WI38 (cell line): Measurements from ENCODE around the gene TBC1D5.

Experiments
- H3K4me3 ChIP-seq: 2 replicates; pipeline ENCODE4 v1.5.1; 2011; ENCODE audit warnings: low read depth, mild to moderate bottlenecking, control low read depth, low read length
- TF ChIP-seq, protein P1 (sequence below): IDR thresholded peaks from 2 replicates; pipeline ENCODE4 v1.5.1; 2012; ENCODE audit warnings: low read depth, mild to moderate bottlenecking, control low read depth, low read length

Gene TBC1D5

DNA sequence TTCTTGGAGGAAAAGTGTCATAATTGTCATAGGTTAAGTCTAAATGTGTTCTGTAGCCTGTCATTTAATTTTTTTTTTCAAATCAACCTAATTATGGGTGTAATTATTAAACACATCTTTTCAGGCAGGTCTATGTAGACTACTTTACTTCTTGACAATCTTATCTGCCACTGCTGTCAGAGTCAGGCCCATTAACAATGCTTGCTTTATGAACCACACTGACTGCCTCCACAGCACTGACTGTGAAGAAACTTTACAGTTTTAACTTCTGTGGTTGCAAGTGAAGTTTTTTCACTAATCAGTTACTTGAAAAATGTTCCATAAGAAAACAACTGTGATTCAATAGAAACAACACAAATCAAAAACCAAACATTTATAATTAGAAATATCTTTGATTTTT, 449.9 kb downstream of the TBC1D5 start:
- TF ChIP-seq, protein P1, sequence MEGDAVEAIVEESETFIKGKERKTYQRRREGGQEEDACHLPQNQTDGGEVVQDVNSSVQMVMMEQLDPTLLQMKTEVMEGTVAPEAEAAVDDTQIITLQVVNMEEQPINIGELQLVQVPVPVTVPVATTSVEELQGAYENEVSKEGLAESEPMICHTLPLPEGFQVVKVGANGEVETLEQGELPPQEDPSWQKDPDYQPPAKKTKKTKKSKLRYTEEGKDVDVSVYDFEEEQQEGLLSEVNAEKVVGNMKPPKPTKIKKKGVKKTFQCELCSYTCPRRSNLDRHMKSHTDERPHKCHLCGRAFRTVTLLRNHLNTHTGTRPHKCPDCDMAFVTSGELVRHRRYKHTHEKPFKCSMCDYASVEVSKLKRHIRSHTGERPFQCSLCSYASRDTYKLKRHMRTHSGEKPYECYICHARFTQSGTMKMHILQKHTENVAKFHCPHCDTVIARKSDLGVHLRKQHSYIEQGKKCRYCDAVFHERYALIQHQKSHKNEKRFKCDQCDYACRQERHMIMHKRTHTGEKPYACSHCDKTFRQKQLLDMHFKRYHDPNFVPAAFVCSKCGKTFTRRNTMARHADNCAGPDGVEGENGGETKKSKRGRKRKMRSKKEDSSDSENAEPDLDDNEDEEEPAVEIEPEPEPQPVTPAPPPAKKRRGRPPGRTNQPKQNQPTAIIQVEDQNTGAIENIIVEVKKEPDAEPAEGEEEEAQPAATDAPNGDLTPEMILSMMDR: no peak
- H3K4me3 ChIP-seq: no peak overlapping the region

DNA sequence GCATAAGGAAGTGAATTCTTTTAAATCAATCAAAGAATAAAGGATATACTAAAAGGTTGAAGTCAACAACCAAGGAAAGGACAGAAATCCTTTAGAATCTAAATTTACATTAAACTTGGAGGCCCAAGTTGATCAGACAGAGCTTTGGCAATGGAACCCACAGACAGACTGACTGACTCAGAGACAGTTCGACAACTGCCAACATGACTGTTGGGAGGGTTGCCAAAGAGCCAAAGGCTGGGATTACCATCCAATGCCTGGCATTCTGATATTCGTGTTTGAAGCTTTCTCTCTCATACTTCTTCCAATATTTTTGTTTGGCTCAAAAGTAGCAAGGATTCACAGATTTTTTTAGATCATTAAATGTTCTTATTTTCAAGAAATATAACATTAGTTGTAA, 451.5 kb downstream of the TBC1D5 start:
- TF ChIP-seq, protein P1: no peak
- H3K4me3 ChIP-seq: no peak overlapping the region

DNA sequence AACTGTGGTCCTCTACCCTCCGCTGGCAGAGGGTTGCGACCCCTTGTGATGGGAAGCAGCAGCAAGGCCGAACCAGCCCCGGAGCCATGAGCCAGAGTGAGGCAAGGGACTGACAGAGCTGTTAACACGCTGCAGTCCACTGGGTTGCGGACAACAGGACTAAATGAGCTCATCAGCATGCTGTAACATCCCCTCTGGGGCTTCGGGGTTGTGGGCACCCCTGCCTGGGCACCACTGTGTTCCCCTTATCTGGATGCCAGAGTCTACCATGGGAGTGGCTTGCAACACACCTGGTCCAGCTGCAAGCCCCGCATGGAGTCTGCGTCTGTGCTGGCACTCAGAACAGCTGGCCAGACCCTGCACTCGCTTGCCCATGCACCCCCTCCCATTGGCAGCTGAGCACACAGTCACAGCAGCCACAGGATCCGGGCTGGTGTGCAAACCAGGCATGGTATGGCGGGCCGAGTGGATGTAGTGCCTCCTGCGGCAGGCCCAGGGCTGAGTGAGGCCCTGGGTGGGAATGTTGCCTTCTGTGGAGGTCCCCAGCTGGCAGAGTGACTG, 453.5 kb downstream of the TBC1D5 start:
- no peak overlapping the region for H3K4me3 ChIP-seq
- TF ChIP-seq, protein P1: no peak

DNA sequence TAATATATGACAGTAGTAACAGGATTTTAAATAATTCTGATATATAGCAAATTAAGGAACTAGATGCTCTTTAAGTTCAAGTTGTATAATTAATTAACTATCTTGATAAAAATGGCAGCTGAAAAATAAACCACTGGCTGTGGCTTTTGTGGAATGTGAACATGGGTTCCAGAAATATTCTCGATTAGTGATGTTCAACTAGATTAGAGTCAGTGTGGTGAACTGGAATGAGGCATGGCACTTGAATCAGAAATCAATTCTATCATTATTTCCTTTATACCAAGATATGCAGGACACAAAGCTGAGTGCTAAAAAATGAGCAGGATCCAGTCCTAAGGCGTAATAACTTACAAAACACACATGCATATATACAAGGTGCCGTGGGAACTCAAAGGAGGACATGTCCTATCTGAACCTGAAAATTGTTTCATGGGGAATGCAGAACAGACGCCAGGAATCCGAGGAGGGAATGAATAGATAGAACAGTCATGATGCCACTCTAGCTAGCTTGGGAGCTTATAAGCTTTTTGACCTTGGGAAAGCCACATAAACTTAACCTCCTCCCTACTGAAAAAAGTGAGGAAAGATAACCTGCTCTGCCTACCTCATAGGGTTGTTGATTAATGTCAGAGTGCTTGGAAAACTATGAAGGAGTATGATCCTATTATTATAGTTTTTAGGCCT, 455.3 kb downstream of the TBC1D5 start:
- TF ChIP-seq, protein P1: no peak
- no peak overlapping the region for H3K4me3 ChIP-seq

DNA sequence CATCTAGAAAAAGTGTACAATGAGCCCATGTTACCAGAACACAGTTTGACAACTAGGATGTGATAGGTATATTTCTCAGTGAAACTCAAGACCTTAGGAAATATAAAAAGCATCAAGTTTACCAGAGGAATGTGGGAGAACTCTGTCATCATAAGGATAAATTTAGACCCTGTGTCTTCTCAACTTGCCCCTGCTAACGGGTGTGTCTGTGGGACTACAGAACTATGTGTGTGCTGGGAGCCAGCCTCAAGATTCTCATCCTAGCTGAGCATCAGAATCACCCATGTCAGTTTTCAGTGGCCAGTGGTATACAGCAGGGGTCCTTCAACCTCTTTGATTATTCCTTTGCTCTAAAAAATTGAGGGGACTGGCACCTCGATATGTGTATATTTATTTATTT, 464.4 kb downstream of the TBC1D5 start:
- TF ChIP-seq, protein P1: no peak
- H3K4me3 ChIP-seq: no peak overlapping the region

DNA sequence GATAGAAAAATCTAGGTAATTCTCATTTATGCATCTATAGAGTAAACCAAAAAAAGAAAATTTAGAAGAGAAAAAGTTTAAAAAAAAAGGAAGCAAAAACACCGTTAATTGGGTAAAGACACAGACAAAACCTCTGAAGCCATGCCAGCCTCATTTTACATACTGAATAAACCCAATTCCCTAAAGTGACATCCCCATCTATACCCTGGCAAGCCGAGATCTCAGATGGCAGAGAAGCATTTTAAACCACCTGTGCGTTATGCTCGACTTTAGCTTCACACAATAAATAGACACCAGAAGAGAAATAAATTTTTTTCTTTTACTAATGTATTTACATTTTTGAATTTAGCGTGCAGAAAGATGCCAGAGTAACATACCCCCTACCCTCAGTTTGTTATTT, 475.6 kb downstream of the TBC1D5 start:
- no peak overlapping the region for H3K4me3 ChIP-seq

DNA sequence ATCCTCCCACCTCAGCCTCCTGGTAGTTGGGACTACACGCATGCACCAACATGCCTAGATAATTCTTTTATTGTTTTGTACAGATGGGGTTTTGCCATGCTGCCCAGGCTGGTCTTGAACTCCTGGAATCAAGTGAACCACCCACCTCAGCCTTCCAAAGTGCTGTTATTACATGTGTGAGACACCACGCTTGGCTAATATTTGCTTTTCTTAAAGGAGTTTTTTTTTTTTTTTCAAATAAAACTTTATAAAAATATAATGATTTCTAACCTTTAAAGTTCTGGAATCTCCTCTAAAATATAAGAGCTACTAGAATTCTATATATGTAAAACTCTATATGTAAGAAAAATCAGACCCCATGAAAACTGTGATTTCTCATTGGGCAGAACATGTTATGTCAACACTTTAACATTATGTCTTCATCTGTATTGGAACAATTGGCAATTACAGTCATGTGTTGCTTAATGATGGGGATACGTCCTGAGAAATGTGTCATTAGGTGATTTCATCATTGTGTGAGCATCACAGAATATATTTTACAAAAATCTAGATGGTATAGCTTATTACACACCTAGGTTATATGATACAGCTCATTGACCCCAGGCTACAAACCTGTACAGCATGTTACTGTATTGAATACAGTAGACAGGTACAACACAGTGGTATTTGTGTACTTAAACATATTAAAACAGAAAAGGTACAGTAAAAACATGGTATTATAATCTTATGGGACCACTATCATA, 480.6 kb downstream of the TBC1D5 start:
- no peak overlapping the region for H3K4me3 ChIP-seq
- TF ChIP-seq, protein P1: no peak

More for the DNA sequence above, 475.6 kb downstream of the TBC1D5 start:
- TF ChIP-seq, protein P1: no peak
